ENCODE data around the gene DMD.

DMD gene

GRCh38 chrX:32597777-32598176 lies 613.6 kb downstream of the DMD start:
- POLR2A ChIA-PET = no interaction called here
- no peak for TF ChIP-seq CTCF (IDR thresholded peaks at IDR 0.05; ENCODE audit: control extremely low read depth, extremely low read depth, low read depth, missing control alignments)
- DNase-seq (ENCODE audit: extremely low spot score) = no peak
- CTCF ChIA-PET = no interaction called here

GRCh38 chrX:32592786-32593185 lies 618.6 kb downstream of the DMD start:
- POLR2A ChIA-PET = no interaction called here
- no peak for TF ChIP-seq CTCF (IDR thresholded peaks at IDR 0.05; ENCODE audit: control extremely low read depth, extremely low read depth, low read depth, missing control alignments)
- CTCF ChIA-PET = no interaction called here
- no peak for DNase-seq (ENCODE audit: extremely low spot score)

GRCh38 chrX:32591589-32591988 lies 619.8 kb downstream of the DMD start:
- ChIA-PET POLR2A (no interaction called here), CTCF (no interaction called here)
- no peak for TF ChIP-seq CTCF (IDR thresholded peaks at IDR 0.05; ENCODE audit: control extremely low read depth, extremely low read depth, low read depth, missing control alignments)
- DNase-seq (ENCODE audit: extremely low spot score) = no peak

- ChIA-PET POLR2A (no interaction called here), CTCF (no interaction called here)
- TF ChIP-seq CTCF (IDR thresholded peaks at IDR 0.05; ENCODE audit: control extremely low read depth, extremely low read depth, low read depth, missing control alignments) = no peak
- no peak for DNase-seq (ENCODE audit: extremely low spot score)
Observed at GRCh38 chrX:32582729-32583128, 628.6 kb downstream of the DMD start.

GRCh38 chrX:32576885-32577284 lies 634.5 kb downstream of the DMD start:
- no peak for DNase-seq (ENCODE audit: extremely low spot score)
- CTCF ChIA-PET = no interaction called here
- TF ChIP-seq CTCF (IDR thresholded peaks at IDR 0.05; ENCODE audit: control extremely low read depth, extremely low read depth, low read depth, missing control alignments) = no peak

GRCh38 chrX:32572644-32573043 lies 638.7 kb downstream of the DMD start:
- ChIA-PET CTCF (no interaction called here), POLR2A (no interaction called here)
- TF ChIP-seq CTCF (IDR thresholded peaks at IDR 0.05; ENCODE audit: control extremely low read depth, extremely low read depth, low read depth, missing control alignments) = no peak
- no peak for DNase-seq (ENCODE audit: extremely low spot score)

More at GRCh38 chrX:32576885-32577284, 634.5 kb downstream of the DMD start:
- POLR2A ChIA-PET = no interaction called here

- TF ChIP-seq CTCF (IDR thresholded peaks at IDR 0.05; ENCODE audit: control extremely low read depth, extremely low read depth, low read depth, missing control alignments) = no peak
- no peak for DNase-seq (ENCODE audit: extremely low spot score)
- POLR2A ChIA-PET = no interaction called here
- CTCF ChIA-PET = no interaction called here
Observed at GRCh38 chrX:32571579-32571978, 639.8 kb downstream of the DMD start.

All from GM10248 (cell line).